GM21529 (cell line): ENCODE data around the gene AXL.
"Not testable (repeated sequence)": the region's sequence is repeated elsewhere in the genome, so short reads cannot be mapped to it uniquely, and the experiment has no call there.

ENCODE experiments used
- ATAC-seq: cut with Tn5 transposase; IDR thresholded peaks from one replicate; pipeline ENCODE4 v1.9.1; 2021; ENCODE audit not compliant: unreplicated experiment

Gene AXL

GRCh38 chr19:41206456-41206855 is 12.6 kb upstream of the AXL start:
- ATAC-seq: no peak

GRCh38 chr19:41206926-41207750 is 11.9 kb upstream of the AXL start:
- no peak for ATAC-seq

GRCh38 chr19:41214161-41214560 is 4.9 kb upstream of the AXL start:
- no peak for ATAC-seq

- ATAC-seq: no peak
Measured at GRCh38 chr19:41217741-41218140, 1.3 kb upstream of the AXL start.

- ATAC-seq: no peak
Measured at GRCh38 chr19:41218249-41218614, 791 bp upstream of the AXL start.

GRCh38 chr19:41219924-41220567 is 1.0 kb downstream of the AXL start:
- no peak for ATAC-seq

GRCh38 chr19:41220811-41221210 is 1.8 kb downstream of the AXL start:
- no peak for ATAC-seq

GRCh38 chr19:41221514-41222205 is 2.6 kb downstream of the AXL start:
- no peak for ATAC-seq

- ATAC-seq: no peak
Measured at GRCh38 chr19:41222240-41222639, 3.2 kb downstream of the AXL start.

- no peak for ATAC-seq
Measured at GRCh38 chr19:41223431-41224234, 4.6 kb downstream of the AXL start.

- ATAC-seq: no peak
Measured at GRCh38 chr19:41224632-41225031, 5.6 kb downstream of the AXL start.

- ATAC-seq: no peak
Measured at GRCh38 chr19:41225238-41226052, 6.4 kb downstream of the AXL start.

- ATAC-seq: no peak
Measured at GRCh38 chr19:41226053-41226873, 7.2 kb downstream of the AXL start.

- no peak for ATAC-seq
Measured at GRCh38 chr19:41226874-41227390, 7.9 kb downstream of the AXL start.

GRCh38 chr19:41228486-41228885 is 9.5 kb downstream of the AXL start:
- no peak for ATAC-seq

GRCh38 chr19:41229338-41229737 is 10.3 kb downstream of the AXL start:
- not testable (repeated sequence) for ATAC-seq

- no peak for ATAC-seq
Measured at GRCh38 chr19:41230067-41230857, 11.2 kb downstream of the AXL start.

GRCh38 chr19:41232686-41233085 is 13.7 kb downstream of the AXL start:
- ATAC-seq: no peak
